Anterior cingulate cortex (tissue), 58 donors: ENCODE data around the gene PCGF3.
A peak's percentile ranks its signal among the peaks of the same experiment; 100 is the strongest.
"Not testable (repeated sequence)": the region's sequence is repeated elsewhere in the genome, so short reads cannot be mapped to it uniquely, and the experiment has no call there.

Source experiments
- DNase-seq, 58 donors: peaks; one replicate each; lab custom pipeline; 2025; lab: John Stamatoyannopoulos, UW

The PCGF3 gene

DNA sequence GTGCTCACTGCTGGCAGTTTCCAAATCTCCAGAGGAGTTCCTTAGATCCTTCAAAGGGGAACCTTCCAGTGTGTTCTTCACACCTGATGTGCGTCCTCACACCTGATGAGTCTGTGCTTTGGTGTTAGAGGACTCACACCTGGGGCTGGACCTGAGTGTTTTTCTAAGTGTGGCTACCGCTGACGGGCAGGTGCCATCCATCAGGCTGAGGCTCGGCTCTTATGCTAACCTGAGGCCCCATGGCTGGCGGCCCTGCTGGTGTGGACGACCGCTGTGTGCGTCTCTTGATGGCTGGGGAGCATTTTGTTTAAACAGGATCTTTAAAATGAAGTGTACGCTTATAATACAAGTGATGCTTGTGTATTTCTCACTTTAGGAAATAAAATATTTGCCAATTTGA lies 28.4 kb downstream of the PCGF3 start:
- no peak for DNase-seq

DNA sequence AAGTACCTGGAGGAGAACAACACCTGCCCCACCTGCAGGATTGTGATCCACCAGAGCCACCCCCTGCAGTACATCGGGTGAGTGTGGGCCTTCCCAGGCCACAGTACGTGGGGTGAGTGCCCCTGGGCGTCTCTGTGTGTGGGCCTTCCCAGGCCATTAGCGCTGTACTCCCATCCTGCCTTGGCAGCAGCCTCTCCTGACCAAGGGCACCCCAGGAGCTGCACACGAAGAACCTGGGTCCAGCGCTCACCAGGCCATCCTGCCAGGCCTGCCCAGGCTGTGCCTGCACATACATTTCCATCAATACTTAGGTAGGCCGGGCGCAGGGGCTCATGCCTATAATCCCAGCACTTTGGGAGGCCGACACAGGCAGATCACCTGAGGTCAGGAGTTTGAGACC lies 29.3 kb downstream of the PCGF3 start:
- DNase-seq, result no peak

- no peak for DNase-seq
Measured at GRCh38 chr4:735583-735982, 30.0 kb downstream of the PCGF3 start.

DNA sequence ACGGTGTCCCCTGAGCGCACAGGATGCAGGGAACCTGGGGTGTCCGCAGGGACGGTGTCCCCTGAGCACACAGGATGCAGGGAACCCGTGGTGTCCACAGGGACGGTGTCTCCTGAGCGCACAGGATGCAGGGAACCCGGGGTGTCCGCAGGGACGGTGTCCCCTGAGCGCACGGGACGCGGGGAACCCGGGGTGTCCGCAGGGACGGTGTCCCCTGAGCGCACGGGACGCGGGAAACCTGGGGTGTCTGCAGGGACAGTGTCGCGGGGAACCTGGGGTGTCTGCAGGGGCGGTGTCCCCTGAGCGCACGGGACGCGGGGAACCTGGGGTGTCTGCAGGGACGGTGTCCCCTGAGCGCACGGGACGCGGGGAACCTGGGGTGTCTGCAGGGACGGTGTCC lies 30.9 kb downstream of the PCGF3 start:
- DNase-seq, result not testable (repeated sequence)

GRCh38 chr4:738781-739280 lies 33.2 kb downstream of the PCGF3 start:
- DNase-seq, result no peak

DNA sequence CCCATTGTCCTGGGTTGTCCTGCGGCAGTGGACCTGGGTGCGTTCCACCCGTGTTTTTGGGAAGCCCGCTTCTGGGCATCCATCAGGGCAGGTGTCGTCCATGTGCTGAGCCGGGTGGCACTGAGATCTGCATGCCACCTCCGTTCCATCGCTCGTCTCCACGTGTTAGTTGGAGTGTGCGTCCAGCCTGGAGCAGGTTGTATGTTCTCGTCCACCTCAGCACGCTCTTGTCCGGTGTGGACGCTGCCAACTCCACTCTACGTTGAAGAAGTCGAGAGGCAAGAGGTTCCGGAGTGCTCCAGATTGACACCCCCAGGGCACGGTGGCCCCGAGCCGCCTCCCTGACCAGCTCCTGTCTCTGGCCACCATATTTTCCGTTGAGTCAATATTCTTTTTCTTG lies 33.9 kb downstream of the PCGF3 start:
- no peak for DNase-seq

DNA sequence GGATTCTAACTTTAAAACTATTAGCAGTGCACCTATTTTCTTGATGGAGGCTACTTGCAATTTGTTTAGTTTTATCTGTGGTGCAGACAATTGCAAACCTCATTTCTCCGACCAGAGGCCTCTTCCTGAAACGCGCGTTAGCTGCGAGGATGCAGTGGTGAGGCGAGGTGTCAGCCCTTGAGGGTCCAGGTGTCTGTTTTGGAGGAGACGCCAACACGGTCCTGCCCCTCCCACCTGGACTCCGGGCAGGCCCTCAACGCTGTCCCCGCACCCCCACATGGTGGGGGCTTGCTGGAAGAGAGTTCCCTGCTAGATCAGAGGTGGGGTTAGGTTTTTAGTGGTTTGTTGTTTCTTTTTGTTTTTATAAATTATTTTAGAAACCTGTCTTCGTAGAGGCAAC lies 34.4 kb downstream of the PCGF3 start:
- no peak for DNase-seq

DNA sequence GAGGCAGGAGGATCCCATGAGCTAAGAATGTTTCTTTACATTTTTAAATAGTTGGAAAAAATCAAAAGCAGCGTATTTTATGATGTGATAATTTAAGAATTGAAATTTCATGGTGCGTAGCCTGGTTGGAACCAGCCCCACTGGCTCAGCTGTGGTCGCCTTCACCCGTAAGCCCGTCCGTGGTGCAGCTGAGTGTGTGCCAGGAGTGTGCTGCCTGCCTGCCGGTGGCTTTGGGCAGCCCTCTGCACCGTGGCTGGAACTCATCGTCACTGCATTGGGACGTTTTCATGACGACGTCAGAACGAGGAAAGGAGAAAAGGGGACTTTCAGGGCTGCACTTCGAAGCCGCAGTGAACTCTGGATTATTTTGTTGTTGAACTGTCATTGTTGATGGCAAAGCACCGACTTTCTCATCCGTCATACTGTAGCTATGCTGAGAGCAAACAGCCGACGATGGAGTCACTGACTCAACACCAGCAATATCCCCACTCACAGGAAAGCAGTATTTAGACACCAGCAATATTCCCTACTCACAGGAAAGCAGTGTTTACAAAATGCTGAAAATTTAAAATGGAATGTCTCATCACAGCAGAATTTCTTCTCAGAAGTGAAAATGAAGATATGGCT lies 35.1 kb downstream of the PCGF3 start:
- DNase-seq, result no peak

DNA sequence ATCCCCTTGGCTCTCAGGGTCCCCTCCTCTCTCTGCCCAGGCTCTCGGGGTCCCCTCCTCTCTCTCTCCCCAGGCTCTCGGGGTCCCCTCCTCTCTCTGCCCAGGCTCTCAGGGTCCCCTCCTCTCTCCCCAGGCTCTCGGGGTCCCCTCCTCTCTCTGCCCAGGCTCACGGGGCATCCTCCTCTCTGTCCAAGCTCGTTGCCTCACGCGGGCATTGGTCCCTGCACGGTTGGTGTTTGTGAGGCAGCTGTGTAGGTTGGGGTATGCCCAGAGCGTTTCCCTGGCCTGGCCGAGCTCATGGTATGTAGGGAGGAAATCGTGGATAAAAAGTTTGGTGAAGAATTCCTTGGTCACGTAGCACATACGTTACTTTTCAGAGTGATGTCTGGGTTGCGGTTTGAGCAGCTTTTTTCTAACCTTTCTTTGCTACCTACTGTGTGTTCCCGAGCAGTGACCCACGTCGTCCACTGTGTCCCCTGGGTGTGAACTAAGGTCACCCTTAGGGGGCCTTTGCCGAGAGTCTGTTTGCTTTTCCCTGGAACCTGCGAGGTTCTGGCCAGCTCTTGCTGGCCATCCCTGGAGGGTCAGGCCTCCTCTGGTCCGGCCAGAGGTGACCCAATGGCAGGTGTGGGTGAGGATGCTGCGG lies 36.6 kb downstream of the PCGF3 start:
- no peak for DNase-seq

DNA sequence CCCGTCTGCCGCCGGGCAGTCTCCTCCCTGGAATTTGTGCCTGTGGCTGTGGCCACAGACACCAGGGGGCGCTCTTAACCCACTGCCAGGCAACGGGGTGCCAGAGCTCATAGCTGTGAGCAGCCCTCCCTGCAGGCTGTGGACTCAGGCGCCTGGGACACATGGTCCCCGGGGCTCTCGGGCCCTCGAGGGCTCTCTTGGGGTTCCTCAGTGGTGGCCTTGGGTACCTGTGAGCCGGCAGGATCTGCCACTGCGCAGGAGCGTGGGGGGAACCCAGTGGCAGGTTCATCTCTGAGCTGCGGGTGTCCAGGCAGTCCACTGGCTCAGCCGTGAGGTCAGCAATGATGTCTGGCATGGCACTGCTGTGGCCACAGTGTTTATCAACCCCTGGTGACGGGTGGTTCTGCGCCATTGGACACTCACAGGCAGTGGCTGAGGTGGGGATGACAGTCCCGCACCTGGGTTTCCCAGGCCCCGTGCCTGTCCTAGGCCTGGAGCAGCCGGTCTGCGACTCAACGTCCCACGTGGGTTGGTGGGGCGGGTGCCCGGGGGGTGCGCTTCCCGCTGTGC lies 37.2 kb downstream of the PCGF3 start:
- DNase-seq, result peak in 19 of 58 donors; percentile 16 to 64 (median 33)

DNA sequence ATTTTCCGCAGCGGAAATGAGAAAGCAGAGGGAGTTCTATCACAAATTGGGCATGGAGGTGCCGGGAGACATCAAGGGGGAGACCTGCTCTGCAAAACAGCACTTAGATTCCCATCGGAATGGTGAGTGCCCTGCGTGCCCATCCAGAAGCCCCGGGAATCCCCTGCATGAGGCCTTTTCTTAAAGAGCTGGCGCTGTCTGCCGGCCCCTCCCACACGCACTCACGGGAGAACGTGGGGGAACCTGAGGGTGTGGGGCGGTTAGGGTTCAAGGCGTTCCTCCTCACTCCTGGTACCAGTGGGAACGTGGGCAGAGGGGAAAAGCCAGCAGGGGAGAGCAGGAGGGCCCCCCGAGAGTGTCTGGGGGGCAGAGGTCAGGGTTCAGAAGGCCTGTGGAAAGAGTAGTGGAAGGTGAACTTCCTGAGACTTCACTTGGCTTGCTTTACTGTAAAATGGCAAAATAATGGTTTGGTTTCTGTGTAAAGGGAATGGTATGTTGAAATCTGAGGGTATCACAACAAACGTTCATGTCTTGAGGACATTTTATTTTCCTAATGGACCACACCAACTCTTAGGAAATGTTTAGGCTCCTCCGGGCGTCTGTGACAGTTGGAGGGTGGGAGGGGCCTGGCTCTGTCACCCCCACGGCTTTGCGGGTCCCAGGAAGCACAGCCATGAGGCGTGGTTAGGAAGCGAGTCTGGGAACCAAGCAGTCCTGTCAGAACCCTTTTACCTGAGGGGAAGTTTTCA lies 38.0 kb downstream of the PCGF3 start:
- DNase-seq, result no peak

GRCh38 chr4:744212-744841 lies 38.7 kb downstream of the PCGF3 start:
- no peak for DNase-seq

DNA sequence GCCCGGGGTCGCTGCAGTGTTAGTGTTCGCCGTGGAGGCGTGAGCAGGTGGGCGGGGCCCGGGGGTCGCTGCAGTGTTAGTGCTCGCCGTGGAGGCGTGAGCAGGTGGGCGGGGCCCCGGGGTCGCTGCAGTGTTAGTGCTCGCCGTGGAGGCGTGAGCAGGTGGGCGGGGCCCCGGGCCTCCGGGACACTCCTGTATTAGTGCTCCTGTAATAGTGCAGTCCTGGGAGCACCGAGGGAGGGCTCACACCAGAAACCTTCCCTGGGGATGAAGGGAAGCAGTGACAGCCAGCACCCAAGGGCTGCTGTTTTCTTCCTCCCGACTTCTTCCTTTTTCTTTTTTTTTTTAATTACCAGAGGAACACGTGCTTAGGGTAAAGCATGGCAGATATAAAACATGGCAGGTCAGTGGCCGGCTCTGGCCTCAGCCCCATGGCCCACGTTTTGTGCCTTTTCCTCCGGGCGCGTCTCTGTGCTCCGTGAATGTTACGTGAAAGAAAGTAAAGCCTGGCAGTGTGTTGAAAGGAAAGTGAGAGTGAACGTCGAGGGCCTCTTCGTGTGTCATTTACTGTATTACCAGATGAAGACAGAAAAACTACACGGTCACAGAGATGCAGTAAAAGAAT lies 42.0 kb downstream of the PCGF3 start:
- DNase-seq, result no peak

- DNase-seq, result no peak
Measured at GRCh38 chr4:748461-748860, 42.8 kb downstream of the PCGF3 start.

- peak in 5 of 58 donors; percentile 17 to 55 (median 27) for DNase-seq
Measured at GRCh38 chr4:749698-750666, 44.4 kb downstream of the PCGF3 start.

GRCh38 chr4:751676-752075 lies 46.0 kb downstream of the PCGF3 start:
- DNase-seq, result peak in 25 of 58 donors; percentile 15 to 60 (median 31)

DNA sequence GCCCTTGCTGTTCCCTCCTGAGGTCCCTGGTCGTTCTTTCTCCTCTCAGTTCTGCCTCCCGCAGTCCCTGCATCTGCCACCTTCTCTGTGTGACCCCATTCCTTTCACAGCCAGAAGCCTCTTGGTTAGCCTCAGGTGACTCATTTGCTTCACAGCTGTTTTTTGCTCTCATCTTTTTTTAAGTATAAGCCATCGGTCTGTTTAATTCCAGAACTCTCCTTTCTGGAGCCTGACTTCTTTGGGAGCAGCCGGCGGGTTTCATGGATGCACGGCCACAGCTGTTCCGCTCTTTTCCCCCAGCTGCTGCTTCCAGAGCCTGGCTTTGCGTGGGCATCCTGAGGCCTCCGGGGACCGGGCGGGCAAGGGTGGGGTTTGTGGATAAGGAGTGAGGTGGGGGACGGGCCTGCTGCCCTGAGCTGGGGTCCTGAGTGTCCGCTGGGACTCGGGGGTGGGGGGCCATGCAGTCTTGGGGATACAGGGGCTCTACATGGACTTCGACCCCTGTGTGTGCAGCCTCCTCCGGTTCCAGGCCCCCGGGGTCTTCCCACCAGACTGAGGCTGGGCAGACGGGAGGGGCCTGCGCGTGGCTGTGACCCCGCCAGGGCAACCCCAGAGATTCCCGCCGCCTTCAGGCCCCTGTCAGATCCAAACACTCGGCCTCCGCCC lies 46.7 kb downstream of the PCGF3 start:
- no peak for DNase-seq

DNA sequence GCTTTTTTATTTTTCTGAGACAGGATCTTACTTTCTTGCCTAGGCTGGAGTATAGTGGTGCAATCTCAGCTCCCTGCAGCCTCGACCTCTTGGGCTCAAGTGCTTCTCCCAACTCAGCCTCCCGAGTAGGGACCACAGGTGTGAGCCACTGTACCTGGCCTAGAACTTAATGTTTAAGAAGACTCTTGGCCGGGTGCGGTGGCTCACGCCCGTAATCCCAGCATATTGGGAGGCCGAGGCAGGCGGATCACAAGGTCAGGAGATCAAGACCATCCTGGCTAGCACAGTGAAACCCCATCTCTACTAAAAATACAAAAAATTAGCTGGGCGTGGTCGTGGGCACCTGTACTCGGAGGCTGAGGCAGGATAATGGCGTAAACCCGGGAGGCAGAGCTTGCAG lies 47.6 kb downstream of the PCGF3 start:
- DNase-seq, result not testable (repeated sequence)
